ENCODE measurements around the gene DBNL. TPM values are rescaled to one million over a fixed set of nuclear protein-coding genes. Genes with fewer than 3 reads are reported as not detected.
A peak's percentile ranks its signal among the peaks of the same experiment; 100 is the strongest.

DBNL gene
- total RNA-seq, 5 donors from 2014 or later (not counting 1 experiment from before 2014, with no cell fraction given) = 101 to 188 (median 156) TPM

GRCh38 chr7:44105832-44106231, 61.3 kb downstream of the DBNL start:
- CTCF ChIA-PET = interaction anchor here in 1 of 2 donors (0.6 kb wide), 1 partner anchor 17 kb away, joined by 3 read pairs; no protein-coding TSS in a partner anchor
- H3K4me1 Mint-ChIP-seq = peaks cover 14 to 22% (median 18%) of the 10 kb centered on the region in 3 donors
- Histone ChIP-seq H3K9me3 (no peaks in the 10 kb centered on the region), H3K4me1 (ENCODE audit: control insufficient read depth in 1 of 2, extremely low read depth in 1 of 2, insufficient read depth in 2 of 2, low read length in 2 of 2) (peaks cover 5 to 22% of the 10 kb centered on the region in 2 experiments), H3K27ac (ENCODE audit: low read length) (no peak overlapping the region), H3K36me3 (ENCODE audit: control insufficient read depth in 2 of 2, extremely low read depth in 1 of 2, insufficient read depth in 1 of 2, low read length in 1 of 2) (peaks cover 2 to 8% of the 10 kb centered on the region in 2 donors), H3K4me3 (ENCODE audit: control insufficient read depth in 1 of 2, extremely low read depth in 1 of 2, low read length in 1 of 2) (no peak overlapping the region), H3K27me3 (replicated peaks in 1 of 2; ENCODE audit: control insufficient read depth in 2 of 2, extremely low read depth in 1 of 2, insufficient read depth in 2 of 2, low read length in 1 of 2) (peaks cover 0 to 59% of the 10 kb centered on the region in 2 experiments)
- no peaks in the 10 kb centered on the region for H3K36me3 Mint-ChIP-seq
- peaks cover 0 to 30% of the 10 kb centered on the region in 2 donors for H3K27me3 Mint-ChIP-seq
- POLR2A ChIA-PET = no interaction called here
- H3K9me3 Mint-ChIP-seq = no peaks in the 10 kb centered on the region
- peak overlapping the region; percentile 74 to 84 for H3K27ac Mint-ChIP-seq
- no peak for DNase-seq
- peak overlapping the region; percentile 71 to 79 (median 77) for H3K4me3 Mint-ChIP-seq
- WGBS (ENCODE audit: insufficient coverage) = 67% methylated on average over 1 of the region's 2 CpGs
- no peak for ATAC-seq (replicated peaks in 1 of 4)

GRCh38 chr7:44106311-44107065, 62.0 kb downstream of the DBNL start:
- Histone ChIP-seq H3K27ac (ENCODE audit: low read length) (no peak overlapping the region), H3K9me3 (no peaks in the 10 kb centered on the region), H3K27me3 (replicated peaks in 1 of 2; ENCODE audit: control insufficient read depth in 2 of 2, extremely low read depth in 1 of 2, insufficient read depth in 2 of 2, low read length in 1 of 2) (peaks cover 0 to 54% of the 10 kb centered on the region in 2 experiments), H3K36me3 (ENCODE audit: control insufficient read depth in 2 of 2, extremely low read depth in 1 of 2, insufficient read depth in 1 of 2, low read length in 1 of 2) (peaks cover 2 to 13% of the 10 kb centered on the region in 2 donors), H3K4me1 (ENCODE audit: control insufficient read depth in 1 of 2, extremely low read depth in 1 of 2, insufficient read depth in 2 of 2, low read length in 2 of 2) (peaks cover 5 to 22% of the 10 kb centered on the region in 2 experiments), H3K4me3 (ENCODE audit: control insufficient read depth in 1 of 2, extremely low read depth in 1 of 2, low read length in 1 of 2) (no peak overlapping the region)
- Mint-ChIP-seq H3K27ac (peak overlapping the region; percentile 74 to 84), H3K36me3 (no peaks in the 10 kb centered on the region), H3K4me1 (peaks cover 14 to 22% (median 18%) of the 10 kb centered on the region in 3 donors), H3K27me3 (peaks cover 0 to 30% of the 10 kb centered on the region in 2 donors), H3K4me3 (peak overlapping the region in 1 of 3 donors; percentile 79), H3K9me3 (no peaks in the 10 kb centered on the region)
- DNase-seq (no peak), ATAC-seq (replicated peaks in 1 of 4) (no peak)
- CTCF ChIA-PET = interaction anchor here in 1 of 2 donors (0.6 kb wide), 1 partner anchor 16 kb away, joined by 3 read pairs; no protein-coding TSS in a partner anchor
- POLR2A ChIA-PET = interaction anchor here in 1 of 2 donors (0.6 kb wide), 1 partner anchor 31 kb away, joined by 4 read pairs; no protein-coding TSS in a partner anchor
- 64% methylated on average over 5 of the region's 10 CpGs for WGBS (ENCODE audit: insufficient coverage)

- H3K9me3 ChIP-seq = no peaks in the 10 kb centered on the region
- 75% methylated on average over 6 of the region's 18 CpGs for WGBS (ENCODE audit: insufficient coverage)
- H3K36me3 ChIP-seq (ENCODE audit: control insufficient read depth in 2 of 2, extremely low read depth in 1 of 2, insufficient read depth in 1 of 2, low read length in 1 of 2) = peaks cover 2 to 17% of the 10 kb centered on the region in 2 donors
- peaks cover 5 to 22% of the 10 kb centered on the region in 2 experiments for H3K4me1 ChIP-seq (ENCODE audit: control insufficient read depth in 1 of 2, extremely low read depth in 1 of 2, insufficient read depth in 2 of 2, low read length in 2 of 2)
- Mint-ChIP-seq H3K9me3 (no peaks in the 10 kb centered on the region), H3K27me3 (peaks cover 0 to 27% of the 10 kb centered on the region in 2 donors), H3K27ac (no peak overlapping the region), H3K4me1 (peaks cover 14 to 22% (median 18%) of the 10 kb centered on the region in 3 donors), H3K4me3 (no peak overlapping the region), H3K36me3 (no peaks in the 10 kb centered on the region)
- ChIA-PET CTCF (no interaction called here), POLR2A (interaction anchor here in 1 of 2 donors (0.6 kb wide), 1 partner anchor 32 kb away, joined by 4 read pairs; no protein-coding TSS in a partner anchor)
- no peak for ATAC-seq (replicated peaks in 1 of 4)
- no peak for DNase-seq
- no peak overlapping the region for H3K27ac ChIP-seq (ENCODE audit: low read length)
- H3K4me3 ChIP-seq (ENCODE audit: control insufficient read depth in 1 of 2, extremely low read depth in 1 of 2, low read length in 1 of 2) = no peak overlapping the region
- H3K27me3 ChIP-seq (replicated peaks in 1 of 2; ENCODE audit: control insufficient read depth in 2 of 2, extremely low read depth in 1 of 2, insufficient read depth in 2 of 2, low read length in 1 of 2) = peaks cover 0 to 52% of the 10 kb centered on the region in 2 experiments
These were observed 62.8 kb downstream of the DBNL start for GRCh38 chr7:44107116-44107960.

- H3K4me1 Mint-ChIP-seq = peaks cover 14 to 20% (median 15%) of the 10 kb centered on the region in 3 donors
- Histone ChIP-seq H3K4me1 (ENCODE audit: control insufficient read depth in 1 of 2, extremely low read depth in 1 of 2, insufficient read depth in 2 of 2, low read length in 2 of 2) (peaks cover 5 to 22% of the 10 kb centered on the region in 2 experiments), H3K4me3 (ENCODE audit: control insufficient read depth in 1 of 2, extremely low read depth in 1 of 2, low read length in 1 of 2) (no peak overlapping the region), H3K36me3 (ENCODE audit: control insufficient read depth in 2 of 2, extremely low read depth in 1 of 2, insufficient read depth in 1 of 2, low read length in 1 of 2) (peaks cover 2 to 17% of the 10 kb centered on the region in 2 donors), H3K27me3 (replicated peaks in 1 of 2; ENCODE audit: control insufficient read depth in 2 of 2, extremely low read depth in 1 of 2, insufficient read depth in 2 of 2, low read length in 1 of 2) (peaks cover 0 to 47% of the 10 kb centered on the region in 2 experiments), H3K9me3 (no peaks in the 10 kb centered on the region), H3K27ac (ENCODE audit: low read length) (no peak overlapping the region)
- peaks cover 0 to 23% of the 10 kb centered on the region in 2 donors for H3K27me3 Mint-ChIP-seq
- H3K9me3 Mint-ChIP-seq = no peaks in the 10 kb centered on the region
- WGBS (ENCODE audit: insufficient coverage) = 84% methylated on average over 14 of the region's 21 CpGs
- DNase-seq = no peak
- no peak overlapping the region for H3K4me3 Mint-ChIP-seq
- no peak for ATAC-seq (replicated peaks in 1 of 4)
- ChIA-PET CTCF (no interaction called here), POLR2A (no interaction called here)
- H3K27ac Mint-ChIP-seq = no peak overlapping the region
- peaks cover 3% of the 10 kb centered on the region for H3K36me3 Mint-ChIP-seq
These were observed 63.7 kb downstream of the DBNL start for GRCh38 chr7:44107961-44108767.

- peaks cover 7% of the 10 kb centered on the region for H3K36me3 Mint-ChIP-seq
- peaks cover 2 to 17% of the 10 kb centered on the region in 2 donors for H3K36me3 ChIP-seq (ENCODE audit: control insufficient read depth in 2 of 2, extremely low read depth in 1 of 2, insufficient read depth in 1 of 2, low read length in 1 of 2)
- DNase-seq (no peak), ATAC-seq (replicated peaks in 1 of 4) (no peak)
- H3K27ac Mint-ChIP-seq = no peak overlapping the region
- 64% methylated on average over 6 of the region's 21 CpGs for WGBS (ENCODE audit: insufficient coverage)
- no peak overlapping the region for H3K4me3 ChIP-seq (ENCODE audit: control insufficient read depth in 1 of 2, extremely low read depth in 1 of 2, low read length in 1 of 2)
- H3K27me3 ChIP-seq (replicated peaks in 1 of 2; ENCODE audit: control insufficient read depth in 2 of 2, extremely low read depth in 1 of 2, insufficient read depth in 2 of 2, low read length in 1 of 2) = peaks cover 0 to 39% of the 10 kb centered on the region in 2 experiments
- no peaks in the 10 kb centered on the region for H3K9me3 ChIP-seq
- ChIA-PET POLR2A (no interaction called here), CTCF (no interaction called here)
- H3K4me1 Mint-ChIP-seq = peaks cover 11 to 17% (median 14%) of the 10 kb centered on the region in 3 donors
- H3K27ac ChIP-seq (ENCODE audit: low read length) = no peak overlapping the region
- no peak overlapping the region for H3K4me3 Mint-ChIP-seq
- peaks cover 0 to 18% of the 10 kb centered on the region in 2 donors for H3K27me3 Mint-ChIP-seq
- H3K4me1 ChIP-seq (ENCODE audit: control insufficient read depth in 1 of 2, extremely low read depth in 1 of 2, insufficient read depth in 2 of 2, low read length in 2 of 2) = peaks cover 3 to 14% of the 10 kb centered on the region in 2 experiments
- H3K9me3 Mint-ChIP-seq = no peaks in the 10 kb centered on the region
These were observed 64.6 kb downstream of the DBNL start for GRCh38 chr7:44108768-44109750.
